Fibroblast of villous mesenchyme (primary cell): ENCODE measurements around the gene ZNF564. TPM values are rescaled to one million over a fixed set of nuclear protein-coding genes. Genes with fewer than 3 reads are reported as not detected.
"Not testable (repeated sequence)": the region's sequence is repeated elsewhere in the genome, so short reads cannot be mapped to it uniquely, and the experiment has no call there.

ENCODE experiments used
- DNase-seq: peaks from one replicate; pipeline ENCODE4 v3.0.0-alpha.2; 2010; ENCODE audit warnings: low read depth
- H3K4me3 ChIP-seq: 2 replicates; pipeline ENCODE4 v1.5.1; 2011; ENCODE audit warnings: low read depth, mild to moderate bottlenecking, low read length
- total RNA-seq: library from RNA; depleted of rRNA; stranded (reverse); fragments of >200 nt; gene quantifications from 2 replicates; pipeline ENCODE4 v1.2.3, GENCODE V29; 2012
- TF ChIP-seq, protein P1 (sequence below): IDR thresholded peaks from 2 replicates; pipeline ENCODE4 v1.5.1; 2012; ENCODE audit warnings: low read depth, mild to moderate bottlenecking, low read length; ENCODE audit not compliant: insufficient read depth

The ZNF564 gene
- total RNA-seq, 1 donor, result 6.0 TPM

DNA sequence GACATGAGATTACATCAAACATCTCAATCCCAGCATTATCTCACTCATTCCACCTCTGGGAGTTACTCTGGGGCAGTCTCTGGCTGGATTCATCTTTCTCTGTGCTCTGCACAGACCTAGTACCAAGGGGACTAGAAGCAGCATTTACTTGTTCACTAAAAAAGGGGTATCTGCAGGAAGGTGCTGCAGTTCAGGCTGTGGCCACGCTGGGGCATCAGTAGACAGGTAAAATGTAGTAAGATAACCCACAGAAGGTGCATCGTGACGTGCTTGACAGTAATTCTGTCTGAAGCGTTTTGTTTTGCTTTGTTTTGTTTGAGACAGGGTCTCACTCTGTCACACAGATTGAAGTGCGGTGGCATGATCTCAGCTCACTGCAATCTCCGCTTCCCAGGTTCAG lies 29.3 kb downstream of the ZNF564 start:
- no peak for DNase-seq
- TF ChIP-seq, protein P1, sequence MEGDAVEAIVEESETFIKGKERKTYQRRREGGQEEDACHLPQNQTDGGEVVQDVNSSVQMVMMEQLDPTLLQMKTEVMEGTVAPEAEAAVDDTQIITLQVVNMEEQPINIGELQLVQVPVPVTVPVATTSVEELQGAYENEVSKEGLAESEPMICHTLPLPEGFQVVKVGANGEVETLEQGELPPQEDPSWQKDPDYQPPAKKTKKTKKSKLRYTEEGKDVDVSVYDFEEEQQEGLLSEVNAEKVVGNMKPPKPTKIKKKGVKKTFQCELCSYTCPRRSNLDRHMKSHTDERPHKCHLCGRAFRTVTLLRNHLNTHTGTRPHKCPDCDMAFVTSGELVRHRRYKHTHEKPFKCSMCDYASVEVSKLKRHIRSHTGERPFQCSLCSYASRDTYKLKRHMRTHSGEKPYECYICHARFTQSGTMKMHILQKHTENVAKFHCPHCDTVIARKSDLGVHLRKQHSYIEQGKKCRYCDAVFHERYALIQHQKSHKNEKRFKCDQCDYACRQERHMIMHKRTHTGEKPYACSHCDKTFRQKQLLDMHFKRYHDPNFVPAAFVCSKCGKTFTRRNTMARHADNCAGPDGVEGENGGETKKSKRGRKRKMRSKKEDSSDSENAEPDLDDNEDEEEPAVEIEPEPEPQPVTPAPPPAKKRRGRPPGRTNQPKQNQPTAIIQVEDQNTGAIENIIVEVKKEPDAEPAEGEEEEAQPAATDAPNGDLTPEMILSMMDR, result peak; percentile 5
- no peak overlapping the region for H3K4me3 ChIP-seq

DNA sequence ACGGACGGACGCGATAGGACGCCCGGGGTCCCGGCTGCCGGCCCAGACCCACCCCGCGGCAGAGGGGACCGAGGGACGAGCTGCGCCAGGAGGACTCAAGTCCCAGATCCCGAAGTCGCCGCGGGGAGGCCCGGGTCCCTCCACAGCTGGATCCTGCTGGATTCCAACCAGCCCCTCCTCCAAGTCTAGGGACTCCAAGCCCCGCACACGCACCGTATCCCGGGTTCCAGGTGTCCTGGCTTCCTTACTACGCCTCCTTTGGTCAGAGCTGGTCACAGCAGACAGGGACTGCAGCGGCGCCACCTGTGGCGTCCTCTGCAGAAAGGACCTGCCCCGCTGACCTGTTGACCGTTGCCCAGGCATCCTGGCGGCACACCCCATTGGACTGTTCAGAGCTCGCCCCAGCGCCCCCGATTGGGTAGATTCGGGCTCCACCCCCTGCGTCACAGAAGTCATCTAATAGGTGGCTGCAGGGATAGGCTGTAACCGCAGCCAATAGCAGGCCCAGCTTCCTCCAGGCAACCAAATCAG lies 37.7 kb downstream of the ZNF564 start:
- no peak for DNase-seq
- H3K4me3 ChIP-seq, result no peak overlapping the region
- TF ChIP-seq, protein P1, result no peak

DNA sequence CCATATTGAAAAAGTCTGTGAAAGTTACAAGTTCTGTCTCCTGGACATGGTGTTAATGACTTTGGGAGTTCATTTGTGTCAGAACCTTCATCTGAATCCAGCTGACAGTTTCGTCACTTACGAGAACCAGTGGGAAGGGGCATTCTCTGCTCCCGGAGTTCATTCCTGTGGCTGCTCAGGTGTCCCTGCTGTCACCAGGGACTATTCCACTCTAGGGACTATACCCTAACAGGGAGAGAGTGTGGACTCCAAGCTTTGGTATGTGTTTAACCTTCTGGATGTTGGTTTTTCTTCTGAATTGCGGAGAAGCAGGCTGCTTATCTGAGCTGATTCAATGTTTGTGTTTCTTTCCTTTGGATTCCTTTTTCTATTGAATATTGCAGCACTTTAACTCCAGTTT lies 54.2 kb downstream of the ZNF564 start:
- TF ChIP-seq, protein P1, result no peak
- H3K4me3 ChIP-seq, result no peak overlapping the region
- no peak for DNase-seq

DNA sequence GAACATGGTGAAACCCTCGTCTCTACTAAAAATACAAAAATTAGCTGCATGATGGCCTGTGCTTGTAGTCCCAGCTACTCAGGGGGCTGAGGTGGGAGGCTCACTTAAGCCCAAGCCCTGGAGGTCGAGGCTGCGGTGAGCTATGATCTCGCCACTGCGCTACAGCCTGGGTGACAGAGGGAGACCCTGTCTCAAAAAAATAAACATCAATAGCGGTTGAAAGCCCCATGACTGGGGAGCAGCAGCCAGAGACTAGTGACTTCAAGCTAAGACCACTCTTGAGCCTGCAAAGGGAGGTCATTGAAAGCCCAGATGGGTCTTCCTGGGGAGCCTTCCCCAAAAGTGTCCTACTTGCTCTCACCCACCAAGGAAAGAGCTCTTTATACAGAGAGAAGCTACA lies 54.8 kb downstream of the ZNF564 start:
- no peak overlapping the region for H3K4me3 ChIP-seq
- DNase-seq, result no peak
- TF ChIP-seq, protein P1, result no peak

DNA sequence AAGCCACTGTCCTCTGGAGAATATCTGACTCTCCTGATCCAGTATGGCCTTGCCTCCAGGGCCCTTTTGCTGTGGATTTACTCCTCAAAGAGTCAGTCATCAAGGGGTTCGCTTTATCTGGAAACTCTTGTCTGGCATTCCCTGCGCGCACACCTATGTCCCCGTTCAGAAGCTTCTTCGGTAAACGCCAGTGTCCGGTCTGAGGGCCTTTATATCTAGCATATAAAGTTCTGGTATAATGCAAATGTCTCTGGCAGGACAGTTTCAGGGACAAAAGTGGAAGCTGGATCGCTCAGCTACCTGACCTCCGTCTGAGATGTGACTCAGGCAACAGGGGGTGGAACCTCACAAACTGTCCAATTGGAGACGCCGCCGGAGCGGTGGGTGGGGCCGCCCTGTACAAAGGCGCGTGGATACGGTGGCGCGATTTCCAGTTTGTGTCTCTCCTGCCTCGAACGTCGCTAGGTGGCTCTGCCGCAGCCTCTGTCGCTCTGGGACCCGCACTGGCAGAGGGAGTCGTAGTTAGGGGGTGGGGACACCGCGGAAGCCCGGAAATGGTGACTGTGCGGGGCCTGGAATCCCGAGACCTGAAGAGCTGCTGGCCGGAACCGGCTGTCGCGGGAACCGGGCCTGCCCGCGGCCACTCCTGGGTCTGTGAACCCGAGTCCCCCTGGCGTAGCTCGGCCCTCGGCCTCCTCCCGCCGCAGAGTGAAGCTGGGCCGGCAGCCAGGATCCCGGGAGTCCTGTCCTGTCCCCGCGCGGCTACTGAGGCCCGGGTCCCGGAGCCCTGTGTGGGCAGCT lies 56.1 kb downstream of the ZNF564 start:
- DNase-seq, result peak; percentile 82
- TF ChIP-seq, protein P1, result peak; percentile 28
- H3K4me3 ChIP-seq, result peak overlapping the region; percentile 68

DNA sequence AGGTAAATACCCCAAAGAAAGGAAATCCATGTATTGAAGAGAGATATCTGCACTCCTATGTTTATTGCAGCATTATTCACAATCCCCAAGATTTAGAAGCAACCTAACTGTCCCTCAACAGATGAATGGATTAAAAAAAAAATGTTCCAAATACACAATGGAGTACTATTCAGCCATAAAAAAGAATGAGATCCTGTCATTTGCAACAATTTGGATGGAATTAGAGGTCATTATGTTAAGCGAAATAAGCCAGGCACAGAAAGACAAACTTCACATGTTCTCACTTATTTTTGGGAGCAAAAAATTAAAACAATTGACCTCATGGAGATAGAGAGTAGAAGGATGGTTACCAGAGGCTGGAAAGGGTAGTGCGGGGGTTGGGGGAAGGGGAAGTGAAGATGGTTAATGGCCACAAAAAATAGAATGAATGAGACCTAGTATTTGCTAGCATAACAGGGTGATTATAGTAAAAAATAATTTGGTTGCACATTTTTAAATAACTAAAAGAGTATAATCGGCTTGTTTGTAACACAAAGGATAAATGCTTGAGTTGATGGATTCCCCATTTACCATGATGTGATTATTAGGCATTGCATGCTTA lies 56.9 kb downstream of the ZNF564 start:
- H3K4me3 ChIP-seq, result no peak overlapping the region
- no peak for DNase-seq
- TF ChIP-seq, protein P1, result no peak

DNA sequence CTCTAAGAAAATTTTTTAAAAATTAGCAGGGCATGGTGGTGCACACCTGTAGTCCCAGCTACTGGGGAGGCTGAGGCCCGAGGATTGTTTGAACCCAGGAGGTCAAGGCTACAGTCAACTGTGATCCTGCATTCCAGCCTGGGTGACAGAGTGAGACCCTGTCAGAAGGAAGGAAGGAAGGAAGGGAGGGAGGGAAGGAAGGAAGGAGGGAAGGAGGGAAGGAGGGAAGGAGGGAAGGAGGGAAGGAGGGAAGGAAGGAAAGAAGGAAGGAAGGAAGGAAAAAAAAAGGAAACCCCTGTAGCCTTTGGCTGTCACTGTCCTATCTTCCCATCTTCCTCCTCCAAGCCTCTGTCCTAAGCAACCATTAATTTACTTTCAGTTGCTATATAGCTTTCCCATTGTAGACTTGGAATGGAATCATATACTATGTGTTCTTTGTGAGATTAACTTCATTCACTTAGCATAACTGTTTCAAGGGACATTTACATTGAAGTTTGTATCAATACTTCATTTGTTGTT lies 65.0 kb downstream of the ZNF564 start:
- H3K4me3 ChIP-seq, DNase-seq: not testable (repeated sequence)
